Measurements from ENCODE around the gene TMEM145.
A peak's percentile ranks its signal among the peaks of the same experiment; 100 is the strongest.

The TMEM145 gene

GRCh38 chr19:42289556-42290041, 23.5 kb upstream of the TMEM145 start:
- H3K4me3 ChIP-seq (replicated peaks; ENCODE audit: low read depth, low read length), result no peak overlapping the region
- TF ChIP-seq CTCF (IDR thresholded peaks at IDR 0.05; ENCODE audit: low read length, missing control alignments), result no peak
- DNase-seq (ENCODE audit: low read depth), result no peak

- TF ChIP-seq CTCF (IDR thresholded peaks at IDR 0.05; ENCODE audit: low read length, missing control alignments), result no peak
Observed at GRCh38 chr19:42290136-42290522, 23.0 kb upstream of the TMEM145 start.

GRCh38 chr19:42290523-42291434, 22.3 kb upstream of the TMEM145 start:
- DNase-seq (ENCODE audit: low read depth), result no peak
- TF ChIP-seq CTCF (IDR thresholded peaks at IDR 0.05; ENCODE audit: low read length, missing control alignments), result peak; percentile 42
- no peak overlapping the region for H3K4me3 ChIP-seq (replicated peaks; ENCODE audit: low read depth, low read length)

More at GRCh38 chr19:42290136-42290522, 23.0 kb upstream of the TMEM145 start:
- no peak for DNase-seq (ENCODE audit: low read depth)
- H3K4me3 ChIP-seq (replicated peaks; ENCODE audit: low read depth, low read length), result no peak overlapping the region

- TF ChIP-seq CTCF (IDR thresholded peaks at IDR 0.05; ENCODE audit: low read length, missing control alignments), result no peak
- no peak overlapping the region for H3K4me3 ChIP-seq (replicated peaks; ENCODE audit: low read depth, low read length)
- DNase-seq (ENCODE audit: low read depth), result no peak
Observed at GRCh38 chr19:42291435-42291810, 21.7 kb upstream of the TMEM145 start.

GRCh38 chr19:42292042-42292960, 20.8 kb upstream of the TMEM145 start:
- TF ChIP-seq CTCF (IDR thresholded peaks at IDR 0.05; ENCODE audit: low read length, missing control alignments), result no peak

GRCh38 chr19:42292963-42293362, 20.1 kb upstream of the TMEM145 start:
- no peak for TF ChIP-seq CTCF (IDR thresholded peaks at IDR 0.05; ENCODE audit: low read length, missing control alignments)
- no peak overlapping the region for H3K4me3 ChIP-seq (replicated peaks; ENCODE audit: low read depth, low read length)
- DNase-seq (ENCODE audit: low read depth), result no peak

More at GRCh38 chr19:42292042-42292960, 20.8 kb upstream of the TMEM145 start:
- H3K4me3 ChIP-seq (replicated peaks; ENCODE audit: low read depth, low read length), result no peak overlapping the region
- no peak for DNase-seq (ENCODE audit: low read depth)

Measured in fibroblast of pulmonary artery (primary cell).